Bronchus fibroblast of lung (primary cell): ENCODE measurements around the gene C1orf21. TPM values are rescaled to one million over a fixed set of nuclear protein-coding genes. Genes with fewer than 3 reads are reported as not detected.

Experiments used
- total RNA-seq: library from RNA; depleted of rRNA; stranded (reverse); fragments of >200 nt; gene quantifications from 2 replicates; pipeline ENCODE4 v1.2.3, GENCODE V29; 2015

C1orf21 gene
- 8.8 and 12.1 TPM in 2 replicates for total RNA-seq

DNA sequence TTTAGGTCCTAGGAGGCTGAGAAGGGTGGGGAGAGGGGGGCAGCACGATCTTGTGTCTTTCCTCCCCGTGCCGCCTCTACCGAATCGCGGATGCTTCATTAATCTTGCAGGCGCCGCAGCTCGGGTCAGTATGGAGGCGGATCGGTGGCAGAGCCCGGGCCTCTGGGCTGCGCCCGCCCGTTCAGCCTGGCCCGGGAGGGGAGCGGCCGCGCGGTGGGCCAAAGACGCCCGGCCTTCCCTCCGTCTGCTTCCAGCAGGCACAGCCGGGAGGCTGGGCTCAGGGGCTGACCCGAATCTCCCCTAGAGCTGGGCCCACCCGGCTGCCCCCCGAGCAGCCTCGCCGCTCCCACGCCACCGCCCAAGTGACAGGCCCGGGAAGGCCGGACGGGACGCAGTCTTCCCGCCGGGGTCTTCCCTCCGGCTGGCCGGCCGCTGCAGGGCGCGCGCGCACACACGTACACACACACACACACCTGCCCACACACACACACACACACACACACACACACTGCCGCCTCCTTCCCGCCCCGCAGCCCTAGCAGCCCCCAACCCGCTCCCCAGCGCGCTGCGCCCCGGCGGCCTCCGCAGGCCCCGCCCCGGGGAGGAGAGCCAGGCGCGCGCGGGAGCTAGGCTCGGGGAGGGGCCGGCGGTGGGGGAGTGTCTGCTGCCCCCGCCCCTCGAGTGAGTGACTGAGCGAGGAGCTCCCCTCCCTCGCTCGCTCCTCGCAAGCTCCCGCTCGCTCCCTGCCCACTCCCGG lies at the start of gene C1orf21:
Gene C1orf21 (plus strand): TSS at position 718 of the 757 bp plus-strand sequence. CDS start 90,481 bp downstream, outside the sequence.

